NOMO-1 treated with dmso at 0.1 percent for 144 hours (cell line): ENCODE data around the gene TBC1D10A.

Experiments used
- DNase-seq: peaks from one replicate; lab custom pipeline; 2025; ENCODE audit not compliant: unreplicated experiment; lab: John Stamatoyannopoulos, UW

The TBC1D10A gene

GRCh38 chr22:30326706-30327362 is at the start of gene TBC1D10A:
Gene TBC1D10A, minus strand, starts transcription at chr22:30326941. Its CDS starts 60 bp downstream, at chr22:30326881.
- peak; percentile 89 for DNase-seq

GRCh38 chr22:30375312-30375849 is 48.6 kb upstream of the TBC1D10A start:
- no peak for DNase-seq

GRCh38 chr22:30373331-30374325 is 46.9 kb upstream of the TBC1D10A start:
- no peak for DNase-seq

- DNase-seq, result peak; percentile 71
Observed at GRCh38 chr22:30372915-30373314, 46.2 kb upstream of the TBC1D10A start.

- no peak for DNase-seq
Observed at GRCh38 chr22:30371981-30372380, 45.2 kb upstream of the TBC1D10A start.

GRCh38 chr22:30371321-30371720 is 44.6 kb upstream of the TBC1D10A start:
- no peak for DNase-seq

- DNase-seq, result no peak
Observed at GRCh38 chr22:30370641-30371230, 44.0 kb upstream of the TBC1D10A start.

GRCh38 chr22:30368420-30368819 is 41.7 kb upstream of the TBC1D10A start:
- DNase-seq, result no peak

- DNase-seq, result no peak
Observed at GRCh38 chr22:30365891-30366290, 39.1 kb upstream of the TBC1D10A start.

GRCh38 chr22:30362651-30363281 is 36.0 kb upstream of the TBC1D10A start:
- DNase-seq, result no peak

- DNase-seq, result no peak
Observed at GRCh38 chr22:30361916-30362650, 35.3 kb upstream of the TBC1D10A start.

GRCh38 chr22:30358541-30358940 is 31.8 kb upstream of the TBC1D10A start:
- no peak for DNase-seq

GRCh38 chr22:30357650-30358215 is 31.0 kb upstream of the TBC1D10A start:
- no peak for DNase-seq

GRCh38 chr22:30357236-30357570 is 30.5 kb upstream of the TBC1D10A start:
- no peak for DNase-seq

GRCh38 chr22:30356449-30357235 is 29.9 kb upstream of the TBC1D10A start, which contains the start of the genes CCDC157 and SF3A1:
Gene CCDC157, plus strand, starts transcription at chr22:30357007. Its CDS starts 8,994 bp downstream, at chr22:30366001.
Gene SF3A1, minus strand, starts transcription at chr22:30356894. Its CDS starts 102 bp downstream, at chr22:30356792.
- peak; percentile 71 for DNase-seq

- no peak for DNase-seq
Observed at GRCh38 chr22:30354644-30355043, 27.9 kb upstream of the TBC1D10A start.

- no peak for DNase-seq
Observed at GRCh38 chr22:30351226-30351625, 24.5 kb upstream of the TBC1D10A start.

GRCh38 chr22:30348809-30349208 is 22.1 kb upstream of the TBC1D10A start:
- no peak for DNase-seq

GRCh38 chr22:30348404-30348803 is 21.7 kb upstream of the TBC1D10A start:
- no peak for DNase-seq
